Measurements from ENCODE around the gene ETV6.

- no peak for TF ChIP-seq POLR2A (IDR thresholded peaks at IDR 0.05; ENCODE audit: low read length)
- no peak for TF ChIP-seq GATA1 (IDR thresholded peaks at IDR 0.05; ENCODE audit: low read depth, low read length)
Observed at GRCh38 chr12:11886339-11886738, 236.9 kb downstream of the ETV6 start.

Data from erythroblast (primary cell).